Gastrocnemius medialis (tissue), 4 donors: ENCODE measurements around the gene PTPN20.

ENCODE experiments used
- CTCF ChIP-seq, 5 experiments: fragments of 450-650 bp in 3 of 5; fragments of 200-600 bp in 2 of 5; sonication (generic) in 2 of 5; IDR thresholded peaks in 4 of 5; conservative IDR thresholded peaks in 1 of 5; 1 replicate in 4 of 5; 2 replicates in 1 of 5; pipeline ENCODE4 v1.5.1; 2016 to 2019; ENCODE audit warnings: antibody characterized with exemption in 5 of 5, mild to moderate bottlenecking in 3 of 5, moderate library complexity in 3 of 5
- POLR2A ChIP-seq, 2 donors: fragments of 450-650 bp; IDR thresholded peaks; one replicate each; pipeline ENCODE4 v1.6.1; 2017; ENCODE audit warnings: antibody characterized with exemption in 2 of 2, mild to moderate bottlenecking in 2 of 2, moderate library complexity in 2 of 2

GRCh38 chr10:47051741-47052238, 140.6 kb downstream of the PTPN20 start:
- TF ChIP-seq POLR2A (IDR thresholded peaks at IDR 0.05) (no peak), CTCF (IDR thresholded peaks at IDR 0.05 in 4 of 5, conservative IDR thresholded peaks at IDR 0.05 in 1 of 5) (no peak)
